H9 (cell line): ENCODE measurements around the gene LAMC3. TPM values are rescaled to one million over a fixed set of nuclear protein-coding genes. Genes with fewer than 3 reads are reported as not detected.

Experiments used
- DNase-seq: peaks from one replicate; pipeline ENCODE4 v3.0.0-alpha.2; 2017
- H2AFZ ChIP-seq: one replicate; pipeline ENCODE4 v1.6.1; 2013; ENCODE audit warnings: mild to moderate bottlenecking, low read length, control low read depth, moderate library complexity
- H2AK5ac ChIP-seq: 2 replicates; pipeline ENCODE4 v1.6.1; 2013; ENCODE audit warnings: low read length, control low read depth, mixed read lengths; ENCODE audit not compliant: insufficient read length
- H2BK120ac ChIP-seq: one replicate; pipeline ENCODE4 v1.6.1; 2013; ENCODE audit warnings: low read depth, mild to moderate bottlenecking, low read length, control low read depth, inconsistent platforms; ENCODE audit not compliant: poor library complexity, severe bottlenecking
- H2BK12ac ChIP-seq: 2 replicates; pipeline ENCODE4 v1.6.1; 2013; ENCODE audit warnings: low read length, control low read depth, mixed read lengths, low read depth; ENCODE audit not compliant: insufficient read length
- H2BK15ac ChIP-seq: 2 replicates; pipeline ENCODE4 v1.6.1; 2013; ENCODE audit warnings: low read depth, low read length, control low read depth
- H2BK20ac ChIP-seq: one replicate; pipeline ENCODE4 v1.6.1; 2013; ENCODE audit warnings: low read depth, mild to moderate bottlenecking, low read length, control low read depth, inconsistent platforms; ENCODE audit not compliant: poor library complexity, severe bottlenecking
- H2BK5ac ChIP-seq: 2 replicates; pipeline ENCODE4 v1.6.1; 2013; ENCODE audit warnings: low read length, control low read depth, mixed read lengths; ENCODE audit not compliant: insufficient read length
- H3K14ac ChIP-seq: 2 replicates; pipeline ENCODE4 v1.6.1; 2013; ENCODE audit warnings: low read length, control low read depth; ENCODE audit not compliant: insufficient read depth
- H3K18ac ChIP-seq: 2 replicates; pipeline ENCODE4 v1.6.1; 2013; ENCODE audit warnings: low read depth, mild to moderate bottlenecking, mixed read lengths, low read length, control low read depth; ENCODE audit not compliant: insufficient read length
- H3K23ac ChIP-seq: 2 replicates; pipeline ENCODE4 v1.6.1; 2013; ENCODE audit warnings: low read length, control low read depth, mixed read lengths, low read depth; ENCODE audit not compliant: insufficient read length
- H3K23me2 ChIP-seq: 2 replicates; pipeline ENCODE4 v1.6.1; 2013; ENCODE audit warnings: low read depth, mild to moderate bottlenecking, mixed read lengths, low read length, control low read depth; ENCODE audit not compliant: insufficient read length, poor library complexity, severe bottlenecking
- H3K27ac ChIP-seq: 2 replicates; pipeline ENCODE4 v1.5.1; 2013; ENCODE audit warnings: low read length, control low read depth, mixed read lengths, low read depth; ENCODE audit not compliant: insufficient read length
- H3K27me3 ChIP-seq: 2 replicates; pipeline ENCODE4 v1.6.1; 2013; ENCODE audit warnings: low read length, control low read depth, inconsistent platforms; ENCODE audit not compliant: insufficient read depth
- H3K4ac ChIP-seq: 2 replicates; pipeline ENCODE4 v1.6.1; 2013; ENCODE audit warnings: low read depth, mild to moderate bottlenecking, control low read depth, inconsistent platforms, low read length, moderate library complexity
- H3K4me1 ChIP-seq: 2 replicates; pipeline ENCODE4 v1.6.1; 2013; ENCODE audit warnings: low read length, control low read depth, inconsistent platforms; ENCODE audit not compliant: insufficient read depth
- H3K4me2 ChIP-seq: 2 replicates; pipeline ENCODE4 v1.6.1; 2013; ENCODE audit warnings: low read length, control low read depth, mixed read lengths; ENCODE audit not compliant: insufficient read length, insufficient read depth
- H3K56ac ChIP-seq: 2 replicates; pipeline ENCODE4 v1.6.1; 2013; ENCODE audit warnings: low read depth, mild to moderate bottlenecking, mixed read lengths, low read length, control low read depth; ENCODE audit not compliant: insufficient read length
- H3K79me1 ChIP-seq: 2 replicates; pipeline ENCODE4 v1.6.1; 2013; ENCODE audit warnings: low read depth, mild to moderate bottlenecking, moderate library complexity, low read length, control low read depth, inconsistent platforms; ENCODE audit not compliant: insufficient read depth, poor library complexity, severe bottlenecking
- H3K79me2 ChIP-seq: 2 replicates; pipeline ENCODE4 v1.6.1; 2013; ENCODE audit warnings: low read length, control low read depth, inconsistent platforms; ENCODE audit not compliant: insufficient read depth
- H3K9ac ChIP-seq: 2 replicates; pipeline ENCODE4 v1.6.1; 2013; ENCODE audit warnings: low read length, control low read depth, mixed read lengths; ENCODE audit not compliant: insufficient read length; ENCODE audit errors: extremely low read depth
- H3K9me3 ChIP-seq: one replicate; pipeline ENCODE4 v1.6.1; 2013; ENCODE audit warnings: low read depth, low read length, inconsistent platforms; ENCODE audit not compliant: control insufficient read depth
- H3T11ph ChIP-seq: one replicate; pipeline ENCODE4 v1.6.1; 2013; ENCODE audit warnings: mild to moderate bottlenecking, low read length, control low read depth, inconsistent platforms
- H4K20me1 ChIP-seq: one replicate; pipeline ENCODE4 v1.6.1; 2013; ENCODE audit not compliant: control insufficient read depth, insufficient read length, insufficient read depth
- H4K5ac ChIP-seq: 2 replicates; pipeline ENCODE4 v1.6.1; 2013; ENCODE audit warnings: low read depth, mild to moderate bottlenecking, mixed read lengths, low read length, control low read depth; ENCODE audit not compliant: insufficient read length
- H4K8ac ChIP-seq: replicated peaks from 2 replicates; pipeline ENCODE4 v1.6.1; 2013; ENCODE audit warnings: low read length, control low read depth, mixed read lengths, low read depth; ENCODE audit not compliant: insufficient read length
- H4K91ac ChIP-seq: 2 replicates; pipeline ENCODE4 v1.6.1; 2013; ENCODE audit warnings: low read depth, mild to moderate bottlenecking, moderate library complexity, mixed read lengths, low read length, control low read depth; ENCODE audit not compliant: insufficient read length
- H3K27ac Mint-ChIP-seq, 3 experiments: 2 replicates in 2 of 3; 3 replicates in 1 of 3; pipeline ENCODE4 v1.8.0; 2020 to 2021; ENCODE audit warnings: mixed read lengths in 3 of 3, mild to moderate bottlenecking in 1 of 3, moderate library complexity in 1 of 3
- H3K27me3 Mint-ChIP-seq: 2 replicates; pipeline ENCODE4 v1.8.0; 2021; ENCODE audit warnings: low read depth, mild to moderate bottlenecking, moderate library complexity, mixed read lengths
- H3K36me3 Mint-ChIP-seq, 3 experiments: 2 replicates in 2 of 3; 3 replicates in 1 of 3; pipeline ENCODE4 v1.8.0; 2020 to 2021; ENCODE audit warnings: low read depth in 3 of 3, mixed read lengths in 3 of 3; ENCODE audit not compliant: insufficient read depth in 1 of 3
- H3K4me1 Mint-ChIP-seq, 2 experiments: 2 replicates each; pipeline ENCODE4 v1.8.0; 2020; ENCODE audit warnings: mixed read lengths in 2 of 2
- H3K4me3 Mint-ChIP-seq, 2 experiments: 2 replicates in 1 of 2; 3 replicates in 1 of 2; pipeline ENCODE4 v1.8.0; 2020 to 2021; ENCODE audit warnings: mild to moderate bottlenecking in 2 of 2, mixed read lengths in 2 of 2, moderate library complexity in 1 of 2
- H3K9me3 Mint-ChIP-seq, 2 experiments: 2 replicates in 1 of 2; 3 replicates in 1 of 2; pipeline ENCODE4 v1.8.0; 2020; ENCODE audit warnings: mild to moderate bottlenecking in 2 of 2, mixed read lengths in 2 of 2, moderate library complexity in 1 of 2
- WGBS: extraction: QIAGEN DNeasy Blood & Tissue Kit; methylation state at CpG from one replicate; pipeline ENCODE4 v1.1.7; 2013; ENCODE audit warnings: missing lambda C conversion rate, low lambda C conversion rate, mixed read lengths; ENCODE audit not compliant: insufficient read length; ENCODE audit errors: extremely low coverage; 5-methylcytosine and 5-hydroxymethylcytosine counted together
- total RNA-seq: library from RNA; stranded (reverse); gene quantifications from 2 replicates; pipeline ENCODE4 v1.2.1, GENCODE V29; 2021
- TF ChIP-seq, protein P1 (sequence below): fragments of 200-600 bp; sonication (generic); conservative IDR thresholded peaks from 3 replicates; pipeline ENCODE4 v1.8.0; 2021; ENCODE audit warnings: antibody characterized with exemption, mild to moderate bottlenecking

The LAMC3 gene
- total RNA-seq, 1 experiment from 2014 or later = 21.7 TPM

DNA sequence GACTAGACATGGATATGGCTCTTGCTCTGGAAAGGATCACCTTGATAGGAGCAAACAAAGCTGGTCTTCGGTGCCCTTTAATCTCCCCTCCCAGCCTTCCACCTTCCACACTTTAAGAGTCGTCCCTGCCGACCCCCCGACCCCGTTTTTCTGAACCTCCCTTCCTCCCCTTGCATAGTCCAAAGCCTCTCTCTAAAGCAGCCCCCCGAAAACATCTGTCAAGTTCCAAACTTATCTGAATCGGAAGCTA lies 116.0 kb downstream of the LAMC3 start:
- TF ChIP-seq, protein P1, sequence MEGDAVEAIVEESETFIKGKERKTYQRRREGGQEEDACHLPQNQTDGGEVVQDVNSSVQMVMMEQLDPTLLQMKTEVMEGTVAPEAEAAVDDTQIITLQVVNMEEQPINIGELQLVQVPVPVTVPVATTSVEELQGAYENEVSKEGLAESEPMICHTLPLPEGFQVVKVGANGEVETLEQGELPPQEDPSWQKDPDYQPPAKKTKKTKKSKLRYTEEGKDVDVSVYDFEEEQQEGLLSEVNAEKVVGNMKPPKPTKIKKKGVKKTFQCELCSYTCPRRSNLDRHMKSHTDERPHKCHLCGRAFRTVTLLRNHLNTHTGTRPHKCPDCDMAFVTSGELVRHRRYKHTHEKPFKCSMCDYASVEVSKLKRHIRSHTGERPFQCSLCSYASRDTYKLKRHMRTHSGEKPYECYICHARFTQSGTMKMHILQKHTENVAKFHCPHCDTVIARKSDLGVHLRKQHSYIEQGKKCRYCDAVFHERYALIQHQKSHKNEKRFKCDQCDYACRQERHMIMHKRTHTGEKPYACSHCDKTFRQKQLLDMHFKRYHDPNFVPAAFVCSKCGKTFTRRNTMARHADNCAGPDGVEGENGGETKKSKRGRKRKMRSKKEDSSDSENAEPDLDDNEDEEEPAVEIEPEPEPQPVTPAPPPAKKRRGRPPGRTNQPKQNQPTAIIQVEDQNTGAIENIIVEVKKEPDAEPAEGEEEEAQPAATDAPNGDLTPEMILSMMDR = no peak
- H3K4me3 Mint-ChIP-seq = peak overlapping the region; percentile 99 to 100

More for the DNA sequence above, 116.0 kb downstream of the LAMC3 start:
- Histone ChIP-seq H3K4me2 (peak overlapping the region; percentile 91), H4K91ac (no peak overlapping the region), H4K5ac (peak overlapping the region; percentile 14), H4K8ac (no peak overlapping the region), H3K9ac (peak overlapping the region; percentile 90), H3K79me2 (peaks cover 6% of the 10 kb centered on the region; the same call in 1 of the 2 replicates), H3K14ac (peak overlapping the region; percentile 23; the same call in 1 of the 2 replicates), H3K79me1 (peaks cover 7% of the 10 kb centered on the region), H3T11ph (peak overlapping the region; percentile 5), H2BK12ac (no peak overlapping the region), H2BK5ac (no peak overlapping the region), H3K4ac (peak overlapping the region; percentile 20; the same call in 1 of the 2 replicates), H3K27me3 (no peaks in the 10 kb centered on the region), H3K23me2 (peaks cover 10% of the 10 kb centered on the region), H2BK120ac (no peak overlapping the region), H4K20me1 (no peaks in the 10 kb centered on the region), H2AK5ac (no peak overlapping the region), H2BK15ac (no peak overlapping the region), H2BK20ac (no peak overlapping the region), H2AFZ (no peak overlapping the region), H3K9me3 (no peaks in the 10 kb centered on the region), H3K23ac (no peak overlapping the region), H3K56ac (no peak overlapping the region), H3K27ac (peak overlapping the region; percentile 3), H3K18ac (peak overlapping the region; percentile 58), H3K4me1 (no peaks in the 10 kb centered on the region)
- no peaks in the 10 kb centered on the region for H3K27me3 Mint-ChIP-seq
- no peak for DNase-seq
- H3K36me3 Mint-ChIP-seq = peaks cover 29 to 51% (median 51%) of the 10 kb centered on the region in 3 experiments
- peak overlapping the region; percentile 99 to 100 (median 99) for H3K27ac Mint-ChIP-seq
- peaks cover 10 to 13% of the 10 kb centered on the region in 2 experiments for H3K4me1 Mint-ChIP-seq
- no peaks in the 10 kb centered on the region; a peak in 1 of 5 replicates for H3K9me3 Mint-ChIP-seq
- WGBS = no CpG with 5 or more reads among the region's 7 CpGs
